HG03095 (cell line): Measurements from ENCODE around the gene SLAMF7.
"Not testable (repeated sequence)": the region's sequence is repeated elsewhere in the genome, so short reads cannot be mapped to it uniquely, and the experiment has no call there.

Source experiments
- ATAC-seq: cut with Tn5 transposase; IDR thresholded peaks from one replicate; pipeline ENCODE4 v1.9.1; 2021; ENCODE audit warnings: moderate library complexity; ENCODE audit not compliant: unreplicated experiment

Gene SLAMF7

DNA sequence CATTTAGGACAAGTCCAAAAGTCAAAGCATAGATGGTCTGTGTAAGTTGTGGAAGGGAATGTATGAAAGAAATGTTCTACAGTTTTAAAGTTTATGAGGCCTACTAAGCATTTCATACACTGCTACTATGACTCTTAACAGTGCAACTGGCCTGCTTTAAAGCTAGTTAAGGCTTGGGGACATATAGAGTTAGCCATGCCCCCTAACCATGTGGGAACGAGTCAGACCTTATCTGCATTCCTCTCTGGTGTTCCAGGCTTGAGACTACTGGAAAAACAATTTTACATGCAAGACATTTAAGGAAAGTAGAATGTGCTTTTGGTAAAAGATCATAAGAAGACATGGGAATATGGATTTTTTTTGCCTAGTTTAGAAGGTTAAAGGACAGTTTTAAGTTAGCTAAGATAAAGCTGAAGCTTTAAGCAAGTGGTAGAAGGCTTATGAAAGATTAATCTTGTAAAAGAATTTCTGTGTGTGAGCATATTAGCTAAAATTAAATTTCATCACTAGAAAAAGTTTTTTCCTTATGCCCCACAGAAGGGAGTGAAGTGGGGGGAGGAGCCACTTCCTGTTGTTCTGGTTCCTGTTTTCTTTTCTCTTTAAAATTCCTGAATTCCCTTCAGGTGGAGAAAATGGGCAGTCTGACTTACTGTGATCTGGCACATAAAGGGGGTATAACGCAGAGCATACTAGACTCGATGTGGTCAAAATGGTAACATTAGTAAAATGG is 18.5 kb upstream of the SLAMF7 start:
- no peak for ATAC-seq

DNA sequence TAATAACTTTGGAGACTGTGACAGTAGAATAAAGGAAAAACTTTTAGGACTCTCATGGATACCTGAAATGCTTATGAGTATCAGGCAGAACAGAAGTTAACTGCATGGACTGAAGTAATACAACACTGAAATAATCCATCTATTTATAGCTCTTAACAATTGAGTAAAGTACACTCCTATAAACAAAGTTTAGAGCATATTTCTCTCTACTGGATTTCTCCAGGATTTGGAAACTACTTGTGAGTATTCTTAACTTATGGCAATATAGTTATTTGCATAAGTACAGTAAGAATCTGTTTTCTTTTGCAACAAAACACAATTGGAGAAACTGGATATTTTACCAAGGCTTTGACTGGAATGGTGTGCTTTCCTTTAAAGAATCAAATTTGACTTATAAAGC is 17.6 kb upstream of the SLAMF7 start:
- ATAC-seq, result no peak

GRCh38 chr1:160722726-160723125 is 16.3 kb upstream of the SLAMF7 start:
- no peak for ATAC-seq

- ATAC-seq, result no peak
Observed at GRCh38 chr1:160723332-160723731, 15.7 kb upstream of the SLAMF7 start.

GRCh38 chr1:160724465-160725242 is 14.4 kb upstream of the SLAMF7 start:
- no peak for ATAC-seq

- ATAC-seq, result no peak
Observed at GRCh38 chr1:160726114-160726497, 12.9 kb upstream of the SLAMF7 start.

GRCh38 chr1:160726498-160727315 is 12.3 kb upstream of the SLAMF7 start:
- no peak for ATAC-seq

GRCh38 chr1:160727316-160727640 is 11.8 kb upstream of the SLAMF7 start:
- no peak for ATAC-seq

DNA sequence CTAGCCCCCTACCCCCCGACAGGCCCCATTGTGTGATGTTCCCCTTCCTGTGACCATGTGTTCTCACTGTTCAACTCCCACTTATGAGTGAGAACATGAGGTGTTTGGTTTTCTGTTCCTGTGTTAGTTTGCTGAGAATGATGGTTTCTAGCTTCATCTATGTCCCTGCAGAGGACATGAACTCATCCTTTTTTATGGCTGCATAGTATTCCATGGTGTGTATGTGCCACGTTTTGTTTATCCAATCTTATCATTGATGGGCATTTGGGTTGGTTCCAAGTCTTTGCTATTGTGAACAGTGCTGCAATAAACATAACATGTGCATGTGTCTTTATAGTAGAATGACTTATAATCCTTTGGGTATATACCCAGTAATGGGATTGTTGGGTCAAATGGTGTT is 7.5 kb upstream of the SLAMF7 start:
- ATAC-seq, result not testable (repeated sequence)

GRCh38 chr1:160731990-160732389 is 7.1 kb upstream of the SLAMF7 start:
- no peak for ATAC-seq

- ATAC-seq, result no peak
Observed at GRCh38 chr1:160733898-160734297, 5.1 kb upstream of the SLAMF7 start.

- no peak for ATAC-seq
Observed at GRCh38 chr1:160734301-160734700, 4.7 kb upstream of the SLAMF7 start.

- no peak for ATAC-seq
Observed at GRCh38 chr1:160738271-160738670, 776 bp upstream of the SLAMF7 start.

GRCh38 chr1:160740133-160740688 is 1.2 kb downstream of the SLAMF7 start:
- no peak for ATAC-seq

- ATAC-seq, result no peak
Observed at GRCh38 chr1:160741092-160741501, 2.0 kb downstream of the SLAMF7 start.

DNA sequence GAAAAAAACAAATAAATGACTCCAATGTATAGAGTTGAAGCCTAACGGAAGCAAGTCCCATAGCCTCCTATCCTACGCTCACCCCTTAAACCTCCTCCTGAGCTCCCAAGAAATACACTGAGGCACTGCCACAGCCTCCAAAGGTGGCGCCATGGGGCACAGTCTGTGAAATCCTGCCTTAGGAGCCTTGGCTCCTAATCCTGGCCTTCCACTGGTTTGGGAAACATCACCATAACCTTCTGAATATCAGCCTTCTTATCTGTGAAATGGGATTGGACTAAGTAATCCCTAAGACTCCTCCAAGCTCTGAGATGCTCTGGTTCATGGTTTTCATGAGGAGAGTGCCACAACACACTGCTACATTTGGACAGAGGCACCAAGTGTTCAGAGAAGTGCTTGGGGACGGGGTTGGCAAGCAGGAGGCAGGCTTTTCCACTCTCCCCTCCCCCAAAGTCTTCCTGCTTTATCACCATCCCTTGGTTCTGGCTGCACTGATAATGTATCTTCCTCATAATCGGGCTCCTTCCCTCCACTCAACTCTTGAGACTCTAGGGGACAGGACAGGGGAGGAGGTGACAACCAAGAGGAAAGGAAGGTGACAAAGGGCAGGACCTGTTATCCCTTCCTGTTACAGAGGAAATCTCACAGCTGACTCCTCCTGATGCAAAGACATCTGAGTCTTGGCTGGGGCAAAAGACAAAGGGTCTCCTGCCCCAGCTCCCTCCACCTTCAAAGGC is 2.7 kb downstream of the SLAMF7 start:
- no peak for ATAC-seq

DNA sequence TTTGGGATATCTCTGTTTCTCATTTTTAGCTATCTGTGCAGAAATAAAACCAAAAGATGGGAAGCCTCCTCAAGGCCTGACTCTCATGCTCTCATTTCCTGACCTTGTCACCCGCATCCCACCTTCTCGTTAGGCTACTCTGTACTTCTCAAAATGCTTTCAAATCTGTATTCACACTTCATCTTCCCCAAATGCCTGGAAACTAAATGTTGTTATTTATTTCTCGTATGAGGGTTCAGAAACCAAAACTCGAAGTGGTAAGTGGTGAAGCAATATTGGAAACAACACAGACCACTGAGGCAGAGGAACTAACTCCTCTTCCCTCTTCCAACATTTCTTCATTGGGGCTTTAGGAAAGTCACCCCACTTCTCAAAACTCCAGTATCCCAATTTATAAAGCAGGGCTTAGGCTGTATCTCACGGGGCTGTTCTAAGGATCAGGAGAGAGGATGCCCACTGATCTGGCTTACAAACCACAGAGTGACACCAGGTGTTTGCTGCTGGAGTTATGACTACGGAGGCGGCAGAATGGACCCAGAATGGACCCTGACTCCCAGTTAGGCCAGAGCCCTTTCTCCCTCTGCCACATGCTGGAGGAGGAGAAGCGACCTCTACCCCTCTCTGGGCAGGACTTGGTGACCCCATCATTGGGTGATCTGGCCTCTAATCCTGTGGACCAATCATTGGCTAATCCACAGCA is 3.5 kb downstream of the SLAMF7 start:
- ATAC-seq, result no peak

DNA sequence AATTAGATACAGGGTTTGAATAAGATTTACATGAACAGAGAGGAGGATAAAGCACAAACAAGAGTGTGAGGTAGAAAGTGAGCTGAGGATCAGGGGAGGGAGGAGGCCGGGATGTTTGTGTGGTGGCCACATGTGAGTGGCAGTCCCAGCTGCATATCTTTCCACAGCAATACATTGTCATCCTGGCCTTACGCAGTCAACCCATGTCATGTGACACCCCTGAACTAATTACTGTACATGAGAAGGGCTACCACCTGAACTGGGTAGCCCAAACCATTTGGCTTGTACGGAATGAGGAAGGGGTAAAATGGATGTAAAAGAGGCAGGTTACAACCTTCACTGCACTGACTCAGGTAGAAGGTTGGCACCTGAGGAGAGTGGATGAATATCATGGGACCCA is 4.2 kb downstream of the SLAMF7 start:
- no peak for ATAC-seq

DNA sequence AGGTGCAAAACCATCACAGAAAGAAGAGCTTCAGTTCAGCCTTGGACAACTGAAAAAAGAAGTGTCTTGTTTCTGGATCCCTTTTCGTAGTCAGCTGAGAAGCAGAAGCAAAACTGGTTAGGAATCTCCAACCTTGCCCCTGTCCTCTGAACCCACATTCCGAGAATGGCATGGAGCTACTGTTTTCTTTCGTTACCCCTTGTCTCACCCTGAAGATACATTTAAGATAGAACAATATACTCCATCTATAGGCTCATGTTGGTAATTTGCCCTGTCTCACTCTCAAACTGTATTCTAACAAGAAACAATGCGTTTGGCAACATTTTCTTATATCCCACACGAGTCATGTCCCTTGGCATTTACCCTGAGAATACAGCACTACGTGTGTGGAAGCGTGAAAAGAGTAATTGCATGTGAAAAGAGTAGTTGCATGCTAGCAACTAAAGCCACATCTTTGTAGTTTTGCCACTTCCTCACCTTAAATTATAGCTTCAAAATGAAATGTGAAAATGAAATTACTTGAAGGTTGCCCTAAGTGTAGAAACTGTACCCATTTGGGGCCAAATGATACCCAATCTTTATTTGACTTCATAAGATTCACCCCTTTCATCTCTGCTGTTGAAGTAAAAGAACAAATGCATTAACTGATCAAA is 5.3 kb downstream of the SLAMF7 start:
- no peak for ATAC-seq
